K562 (cell line): ENCODE data around the gene KLHL25.

Experiments
- KDM1A ChIP-seq, 2 experiments: fragments of 450-650 bp; IDR thresholded peaks; 2 replicates each; pipeline ENCODE4 v1.6.1; 2016; ENCODE audit warnings: mild to moderate bottlenecking in 2 of 2
- POLR2A ChIP-seq: fragments of 450-650 bp; conservative IDR thresholded peaks from 2 replicates; pipeline ENCODE4 v1.6.1; 2016
- ZNF384 ChIP-seq: IDR thresholded peaks from 2 replicates; pipeline ENCODE4 v1.6.1; 2012; ENCODE audit warnings: low read depth, low read length, improper control_type of control experiment
- TF ChIP-seq, protein P1 (sequence below): fragments of 250-450 bp; sonication (Bioruptor Pico); IDR thresholded peaks from 2 replicates; pipeline ENCODE4 v1.8.0; 2021; ENCODE audit warnings: borderline replicate concordance, mild to moderate bottlenecking, moderate library complexity; ENCODE audit not compliant: poor library complexity, severe bottlenecking

DNA sequence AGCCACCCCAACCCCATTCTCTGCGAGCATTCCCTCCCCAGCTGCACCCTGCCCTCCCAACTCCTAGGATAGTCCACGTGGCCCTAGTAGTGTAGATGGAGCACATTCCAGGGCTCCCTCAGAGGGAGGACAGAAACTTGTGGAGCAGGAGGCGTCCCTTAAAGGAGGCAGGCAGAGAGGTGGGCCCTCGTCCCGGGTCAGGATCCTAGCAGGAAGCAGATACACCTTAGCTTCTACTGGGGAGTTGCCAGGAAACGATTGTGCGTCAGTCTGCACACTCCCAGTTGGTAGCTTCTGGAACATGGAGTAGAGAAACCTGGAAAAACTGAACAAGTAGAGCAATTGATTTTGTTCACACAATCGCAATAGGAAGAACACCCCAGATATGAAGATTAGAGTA is 43.9 kb upstream of the KLHL25 start:
- TF ChIP-seq KDM1A (IDR thresholded peaks at IDR 0.05) (no peak), POLR2A (no peak), ZNF384 (no peak)
- TF ChIP-seq, protein P1, sequence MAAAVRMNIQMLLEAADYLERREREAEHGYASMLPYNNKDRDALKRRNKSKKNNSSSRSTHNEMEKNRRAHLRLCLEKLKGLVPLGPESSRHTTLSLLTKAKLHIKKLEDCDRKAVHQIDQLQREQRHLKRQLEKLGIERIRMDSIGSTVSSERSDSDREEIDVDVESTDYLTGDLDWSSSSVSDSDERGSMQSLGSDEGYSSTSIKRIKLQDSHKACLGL (CRISPR knock-in tag): no peak
